ENCODE results near the gene APAF1. TPM values are rescaled to one million over a fixed set of nuclear protein-coding genes. Genes with fewer than 3 reads are reported as not detected.

Gene APAF1
- total and polyA plus RNA-seq, 2 of the 13 experiments (the other 11 are each of a cell fraction or from before 2014, with no cell fraction given): 6.0 to 13.0 TPM

GRCh38 chr12:98644712-98645571 lies at the start of gene APAF1, which contains the start of gene IKBIP (continued):
- TF ChIP-seq ZHX2 (IDR thresholded peaks at IDR 0.05; ENCODE audit: low read depth) (0 out of 2 replicates have a peak, but pooled peaks have one; percentile 21), ZHX2 (CRISPR knock-in tag; IDR thresholded peaks at IDR 0.05; ENCODE audit: borderline replicate concordance) (no peak), RBM39 (IDR thresholded peaks at IDR 0.05; ENCODE audit: low read depth, low read length, poor library complexity, severe bottlenecking) (peak; percentile 61), CREB1 (IDR thresholded peaks at IDR 0.05) (no peak; the same call in 1 of the 2 replicates), CREB1 (CRISPR knock-in tag; IDR thresholded peaks at IDR 0.05) (no peak), YEATS4 (CRISPR knock-in tag; IDR thresholded peaks at IDR 0.05; ENCODE audit: borderline replicate concordance) (peak; percentile 42; the same call in 1 of the 2 replicates), ZMYM4 (CRISPR knock-in tag; IDR thresholded peaks at IDR 0.05) (peak; percentile 40; the same call in 1 of the 2 replicates), REPIN1 (CRISPR knock-in tag; IDR thresholded peaks at IDR 0.05; ENCODE audit: borderline replicate concordance, low read depth) (peak; percentile 17; the same call in 1 of the 2 replicates), FOXP4 (CRISPR knock-in tag; IDR thresholded peaks at IDR 0.05) (0 out of 2 replicates have a peak, but pooled peaks have one; percentile 28), ZNF225 (CRISPR knock-in tag; IDR thresholded peaks at IDR 0.05) (peak; percentile 20; the same call in 1 of the 2 replicates), ARID2 (CRISPR knock-in tag; IDR thresholded peaks at IDR 0.05; ENCODE audit: borderline replicate concordance) (no peak), POLR2AphosphoS5 (IDR thresholded peaks at IDR 0.05; ENCODE audit: low read depth, low read length) (peak; percentile 68; the same call in 1 of the 2 replicates), ZNF230 (CRISPR knock-in tag; IDR thresholded peaks at IDR 0.05) (0 out of 2 replicates have a peak, but pooled peaks have one; percentile 23), SPEN (CRISPR knock-in tag; IDR thresholded peaks at IDR 0.05; ENCODE audit: low read depth) (no peak; the same call in 1 of the 2 replicates), THAP8 (CRISPR knock-in tag; IDR thresholded peaks at IDR 0.05; ENCODE audit: borderline replicate concordance) (0 out of 2 replicates have a peak, but pooled peaks have one; percentile 11), ZSCAN20 (CRISPR knock-in tag; IDR thresholded peaks at IDR 0.05; ENCODE audit: borderline replicate concordance) (peak; percentile 55; the same call in 1 of the 2 replicates), ATF3 (CRISPR knock-in tag; IDR thresholded peaks at IDR 0.05) (0 out of 2 replicates have a peak, but pooled peaks have one; percentile 36), NFYB (CRISPR knock-in tag; IDR thresholded peaks at IDR 0.05) (peak; percentile 30), AGO1 (IDR thresholded peaks at IDR 0.05; ENCODE audit: low read depth, low read length, poor library complexity, severe bottlenecking) (peak; percentile 62)
